Suppressor macrophage treated with lipopolysaccharide for 1 hour (primary cell): ENCODE results near the gene TBX2.
A peak's percentile ranks its signal among the peaks of the same experiment; 100 is the strongest.
"Not testable (repeated sequence)": the region's sequence is repeated elsewhere in the genome, so short reads cannot be mapped to it uniquely, and the experiment has no call there.

Experiments
- DNase-seq, 3 donors: peaks; one replicate each; pipeline ENCODE4 v3.0.0-alpha.2; 2020 to 2022

The TBX2 gene

DNA sequence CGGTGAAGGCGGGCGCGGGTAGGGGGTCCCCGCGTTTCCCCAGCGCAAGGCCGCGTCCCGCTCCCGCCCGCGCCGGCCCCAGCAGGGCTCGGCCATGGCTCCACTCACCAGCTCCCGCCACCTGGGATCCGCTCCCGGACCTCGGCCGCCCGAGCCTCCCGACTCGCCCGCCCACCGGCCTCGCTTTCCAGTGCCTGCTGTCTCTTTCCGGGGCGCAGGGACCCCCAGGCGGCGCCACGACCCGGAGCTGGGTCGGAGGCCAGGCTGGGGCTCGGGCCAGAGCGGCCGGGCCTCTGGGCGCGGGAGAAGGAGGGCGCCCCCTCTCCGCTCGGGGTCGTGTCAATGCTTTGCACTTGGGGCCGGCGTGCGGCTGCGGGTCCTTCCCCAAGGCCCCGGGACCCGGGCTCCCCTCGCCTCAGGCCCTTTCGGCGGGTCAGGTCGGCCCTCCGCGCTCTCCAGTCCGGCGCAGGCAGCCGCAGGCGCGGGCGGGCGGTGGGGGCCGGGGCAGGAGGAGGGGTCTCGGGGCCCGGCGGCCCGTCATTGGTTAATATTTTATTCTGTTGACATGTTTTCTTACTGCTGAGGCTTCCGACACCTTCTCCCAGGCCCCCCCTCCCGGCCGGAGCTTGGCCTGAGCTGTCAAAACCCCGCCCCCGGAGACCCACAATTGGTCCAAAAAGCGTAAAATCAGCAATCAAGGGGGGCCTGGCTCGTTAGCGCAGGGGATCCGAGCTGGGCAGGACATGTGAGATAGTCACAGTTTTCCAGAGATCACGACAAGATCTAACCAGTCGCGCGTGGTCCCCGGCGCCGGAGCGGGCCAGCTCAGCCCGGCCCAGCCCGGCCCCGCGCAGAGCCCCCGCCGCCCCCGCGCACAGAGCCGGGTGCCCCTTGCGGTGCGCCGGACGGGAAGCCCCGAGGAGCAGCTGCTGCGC, at the start of gene TBX2:
TSS of gene TBX2 (plus strand) at position 713 of the 935 bp plus-strand sequence. CDS start 334 bp downstream, outside the sequence.
- DNase-seq: peak in 1 of 3 donors; percentile 38

DNA sequence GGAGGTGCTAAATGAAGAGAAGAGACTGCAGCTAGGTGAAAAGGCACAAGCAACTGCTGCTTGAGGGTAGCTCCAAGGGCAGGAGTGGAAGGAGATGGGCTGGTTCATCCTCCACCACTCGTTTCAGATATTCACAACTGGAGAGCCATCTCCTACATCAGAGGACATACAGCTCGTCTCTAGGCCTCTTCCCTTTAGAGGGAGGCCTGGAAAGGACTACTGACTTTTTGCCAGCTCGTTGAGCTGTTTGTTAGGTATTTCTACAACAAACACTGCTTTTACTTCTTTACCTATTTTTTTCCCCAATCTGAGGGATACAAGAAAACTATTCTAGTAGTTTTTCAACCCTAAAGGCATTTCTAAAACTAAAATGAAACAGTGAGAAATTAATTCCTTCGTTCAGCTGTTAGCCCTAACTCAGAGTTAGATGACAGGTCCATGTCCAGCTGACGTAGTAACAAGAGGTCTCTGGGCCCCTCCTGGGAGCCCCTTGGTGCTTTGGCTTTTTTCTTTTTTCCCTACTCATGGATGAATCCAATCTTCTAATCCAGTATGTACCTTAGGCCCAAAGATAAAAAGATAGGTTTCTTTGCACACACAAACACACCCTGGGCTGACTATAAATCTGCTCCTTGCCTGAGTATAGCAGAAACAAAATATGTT, 47.8 kb upstream of the TBX2 start:
- DNase-seq: no peak

DNA sequence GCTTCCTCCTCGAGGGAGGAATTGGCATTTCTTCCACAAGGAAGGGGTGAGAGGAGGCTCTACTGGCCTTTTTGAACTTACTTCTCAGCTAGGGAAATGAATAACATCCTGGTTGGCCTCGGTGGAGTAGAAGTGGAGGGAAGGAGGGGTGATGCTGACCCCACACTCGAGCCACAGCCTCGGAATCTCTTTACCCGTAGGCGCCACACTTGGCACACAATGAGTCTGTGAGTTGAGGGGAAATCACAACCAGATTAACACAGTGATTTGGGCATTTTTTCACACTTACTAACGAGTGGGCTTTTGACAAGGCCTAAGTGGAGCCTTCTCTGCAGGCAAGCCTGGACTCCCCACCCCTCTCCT, 47.3 kb upstream of the TBX2 start:
- DNase-seq: no peak

DNA sequence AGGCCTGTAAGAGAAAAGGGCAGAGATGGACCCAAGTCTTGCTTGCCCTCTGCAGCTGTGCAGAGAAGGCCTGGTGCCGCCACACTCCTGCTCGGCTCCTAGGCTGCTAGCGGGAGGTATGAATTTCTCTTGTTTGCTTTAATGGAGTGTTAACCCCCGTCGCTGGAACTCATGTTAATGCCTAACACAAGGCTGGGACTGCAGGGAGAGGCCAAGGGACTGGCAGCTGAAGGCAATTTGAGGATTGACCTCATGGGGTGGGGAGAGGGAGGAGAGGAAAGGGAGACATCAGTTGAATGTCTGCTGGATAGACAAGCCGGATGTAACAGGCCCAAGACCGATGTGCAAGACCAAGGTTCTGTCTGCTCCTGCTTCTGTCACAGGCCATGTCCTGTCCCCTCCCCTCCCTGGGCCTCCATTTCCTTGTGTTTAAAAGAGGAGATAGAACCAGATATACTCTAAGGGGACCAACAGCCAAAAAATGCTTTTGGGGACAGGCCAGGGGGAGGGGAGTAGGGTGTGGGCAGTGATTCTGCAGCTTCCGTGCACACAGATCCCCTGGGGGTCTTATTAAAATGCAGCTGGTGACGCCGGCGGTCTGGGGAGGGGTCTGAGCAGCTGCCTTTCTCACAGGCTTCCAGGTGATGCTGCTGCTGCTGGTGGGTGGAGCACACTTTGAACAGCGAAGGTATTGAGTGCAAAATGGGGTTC, 46.7 kb upstream of the TBX2 start:
- no peak for DNase-seq

DNA sequence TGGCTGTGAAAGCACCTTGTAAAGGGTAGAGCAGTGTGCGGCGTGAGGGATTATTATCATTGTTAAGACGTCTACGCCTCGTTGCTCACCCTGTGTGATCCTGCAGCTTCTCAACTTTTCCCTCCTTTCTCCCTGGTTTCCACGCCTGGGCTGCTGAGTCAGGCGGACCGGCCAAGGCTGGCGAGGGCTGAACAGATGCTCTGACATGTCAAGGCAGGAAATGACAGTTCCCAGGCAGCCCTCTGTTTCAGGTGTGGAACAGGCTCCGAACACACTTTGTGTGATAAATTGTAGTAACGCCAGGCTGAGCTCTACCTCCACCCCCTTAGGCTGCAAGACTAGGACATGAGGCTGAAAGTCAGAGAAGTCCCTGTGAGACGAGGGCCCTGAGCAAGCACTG, 46.0 kb upstream of the TBX2 start:
- DNase-seq: no peak

DNA sequence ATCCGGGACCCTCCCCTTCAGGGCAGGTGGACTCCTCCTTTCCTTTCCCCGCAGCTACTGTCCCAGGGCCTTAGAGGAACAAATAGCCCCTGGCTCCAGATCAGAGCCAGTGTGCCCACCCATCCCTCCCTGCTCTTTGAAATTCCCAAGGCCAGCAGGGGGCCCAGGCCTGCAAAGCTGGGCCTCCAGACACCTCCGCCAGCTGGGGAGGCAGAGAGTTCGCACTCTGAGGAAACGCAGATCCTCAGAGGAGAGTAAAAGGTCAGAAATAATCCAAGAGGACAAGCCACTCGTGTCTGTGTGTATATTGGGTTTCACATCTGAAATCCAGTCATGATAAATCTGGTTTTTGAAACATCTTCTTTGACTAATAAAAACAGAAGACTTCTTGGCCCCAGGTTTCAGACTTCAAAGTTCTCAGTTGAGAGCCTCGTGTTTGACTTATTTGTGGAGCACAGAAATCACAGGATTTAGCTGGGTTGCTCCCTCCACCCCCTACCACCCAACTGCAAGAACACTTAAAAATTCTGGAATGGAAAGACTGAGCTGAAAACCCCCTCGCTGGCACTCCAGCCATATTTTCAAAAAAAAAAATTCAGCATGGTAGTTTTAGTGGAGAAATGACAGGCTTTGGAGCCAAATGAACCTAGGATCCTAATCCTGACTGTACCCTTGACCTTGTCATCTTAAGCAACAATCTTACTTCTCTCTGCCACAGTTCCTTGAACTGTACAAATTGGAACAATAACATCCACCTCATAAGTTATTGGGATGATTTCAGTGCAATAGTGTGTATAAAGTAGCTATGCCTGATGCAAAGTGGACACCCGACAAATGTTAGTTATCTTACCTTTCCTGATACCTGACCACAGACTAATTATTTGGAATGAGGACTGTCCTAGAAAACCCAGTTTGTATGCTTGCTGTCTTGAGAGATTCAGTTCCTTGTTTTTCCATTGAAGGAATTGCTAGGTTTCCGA, 44.5 kb upstream of the TBX2 start:
- no peak for DNase-seq

DNA sequence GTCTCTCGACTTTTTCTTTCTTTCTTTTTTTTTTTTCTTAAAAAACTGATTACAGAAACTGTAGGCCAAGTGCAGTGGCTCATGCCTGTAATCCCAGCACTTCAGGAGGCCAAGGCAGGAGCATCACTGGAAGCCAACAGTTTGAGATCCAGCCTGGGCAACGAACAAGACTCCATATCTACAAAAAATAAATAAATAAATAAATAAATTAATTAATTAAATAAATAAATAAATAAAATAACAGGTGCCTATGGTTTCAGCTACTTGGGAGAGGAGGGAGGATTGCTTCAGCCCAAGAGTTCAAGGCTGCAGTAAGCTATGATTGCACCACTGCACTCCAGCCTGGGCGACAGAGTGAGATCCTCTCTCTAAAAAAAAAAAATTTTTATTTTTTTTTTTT, 42.6 kb upstream of the TBX2 start:
- not testable (repeated sequence) for DNase-seq

DNA sequence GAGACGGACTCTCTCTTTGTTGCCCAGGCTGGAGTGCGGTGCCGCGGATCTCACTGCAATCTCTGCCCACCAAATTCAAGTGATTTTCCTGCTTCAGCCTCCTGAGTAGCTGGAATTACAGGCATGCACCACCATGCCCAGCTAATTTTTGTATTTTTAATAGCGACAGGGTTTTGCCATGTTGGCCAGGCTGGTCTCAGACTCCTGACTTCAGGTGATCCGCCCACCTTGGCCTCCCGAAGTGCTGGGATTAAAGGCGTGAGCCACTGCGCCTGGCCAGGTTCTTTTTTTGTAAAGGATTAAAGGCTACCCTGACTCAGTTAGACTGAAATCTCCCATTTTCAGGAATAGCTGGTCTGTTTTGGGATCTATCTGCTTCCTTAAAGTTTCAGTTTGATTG, 40.1 kb upstream of the TBX2 start:
- not testable (repeated sequence) for DNase-seq

DNA sequence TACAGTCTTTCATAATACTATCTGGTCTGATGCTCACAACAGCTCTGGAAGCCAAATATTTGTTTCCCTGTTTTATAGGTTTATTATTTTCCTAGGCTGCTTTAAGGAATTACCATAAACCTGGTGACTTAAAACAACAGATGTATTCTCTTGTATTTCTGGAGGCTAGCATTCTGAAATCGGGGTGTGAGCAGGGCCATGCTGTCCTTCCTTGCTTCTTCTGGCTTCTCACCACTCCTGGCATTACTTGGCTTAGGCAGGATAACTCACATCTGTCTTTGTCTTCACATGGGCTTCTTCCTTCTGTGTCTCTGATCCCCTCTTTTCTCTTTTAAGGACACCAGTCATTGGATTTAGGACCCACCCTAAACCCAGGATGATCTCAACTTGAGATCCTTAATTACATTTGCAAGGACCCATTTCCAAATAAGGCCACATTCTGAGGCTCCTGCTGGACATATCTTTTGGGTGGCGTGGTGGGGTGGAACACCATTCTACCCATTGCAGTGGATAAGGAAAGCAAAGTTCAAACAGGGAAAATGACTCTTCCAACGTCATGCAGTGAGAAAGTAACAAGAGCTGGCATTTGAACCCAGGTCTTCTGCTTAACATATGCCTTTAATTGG, 39.2 kb upstream of the TBX2 start:
- no peak for DNase-seq

DNA sequence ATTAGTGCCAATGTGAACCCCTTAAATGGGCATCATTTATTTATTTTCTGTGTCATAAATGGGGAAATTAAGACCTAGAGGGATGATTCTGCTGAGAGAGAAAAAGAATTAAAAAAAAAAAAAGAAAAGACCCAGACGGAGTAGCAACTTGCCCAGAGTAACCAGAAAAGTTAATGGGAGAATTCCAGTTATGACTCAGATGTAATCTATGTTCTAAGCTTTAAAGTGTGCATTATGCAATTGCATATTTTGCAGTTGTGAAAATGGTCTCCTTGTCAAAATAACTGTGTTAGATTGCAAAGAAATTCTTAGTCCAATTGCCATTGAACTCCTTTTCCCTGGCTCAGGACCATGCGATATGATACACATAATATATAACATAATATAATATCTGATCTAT, 38.6 kb upstream of the TBX2 start:
- DNase-seq: no peak

DNA sequence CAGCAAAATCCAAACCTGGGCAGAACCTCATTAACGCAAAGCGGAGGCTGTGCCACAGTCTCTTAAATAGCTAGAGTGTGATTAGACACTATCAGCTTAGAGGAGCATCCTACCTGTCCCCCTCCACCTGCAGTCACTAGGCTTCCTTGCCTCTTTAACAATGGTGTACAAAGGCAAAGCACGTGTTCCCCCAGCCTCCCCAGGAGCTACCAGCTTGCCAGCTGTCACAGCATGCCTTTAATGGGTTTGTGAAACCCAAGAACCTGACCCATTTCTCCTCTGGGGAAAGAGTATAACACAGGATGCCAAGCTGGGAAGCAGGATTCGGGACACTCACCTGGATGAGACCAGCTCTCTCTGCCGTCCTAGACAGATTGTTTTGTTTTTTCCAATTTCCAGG, 37.2 kb upstream of the TBX2 start:
- no peak for DNase-seq

DNA sequence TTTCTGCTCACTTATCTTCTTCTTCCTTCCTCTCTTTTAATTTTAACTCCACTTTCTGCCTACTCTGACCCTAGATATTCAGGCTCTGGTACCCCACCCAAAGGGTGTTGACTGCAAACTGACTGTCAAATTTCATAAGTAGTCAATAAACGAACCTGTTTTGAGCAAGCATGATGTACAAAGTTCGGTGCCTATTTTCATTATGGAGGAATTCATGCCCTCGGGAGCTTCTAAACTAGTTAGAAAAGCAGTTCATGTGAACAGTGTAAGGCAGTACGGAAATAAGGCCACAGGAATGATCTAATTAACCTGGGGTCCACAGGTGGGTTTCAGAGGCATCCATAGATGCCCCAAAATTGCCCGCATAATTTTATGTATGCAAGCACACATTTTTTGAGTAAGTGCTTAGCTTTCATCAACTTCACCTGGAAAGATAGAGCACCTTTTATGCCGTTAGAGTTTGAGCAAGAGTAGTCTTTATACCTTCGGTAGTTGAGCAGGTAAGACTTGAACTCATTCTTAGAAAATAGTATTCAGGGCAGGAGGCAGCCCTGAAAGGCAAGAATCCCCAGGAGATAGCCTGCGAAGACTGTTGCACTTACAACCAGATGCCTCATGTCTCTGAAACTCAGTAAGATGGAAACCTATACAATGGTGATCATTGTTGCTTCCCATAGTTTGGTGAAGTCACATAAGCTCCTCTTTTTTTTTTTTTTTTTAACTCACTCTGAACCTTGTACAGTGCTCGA, 36.6 kb upstream of the TBX2 start:
- DNase-seq: no peak

DNA sequence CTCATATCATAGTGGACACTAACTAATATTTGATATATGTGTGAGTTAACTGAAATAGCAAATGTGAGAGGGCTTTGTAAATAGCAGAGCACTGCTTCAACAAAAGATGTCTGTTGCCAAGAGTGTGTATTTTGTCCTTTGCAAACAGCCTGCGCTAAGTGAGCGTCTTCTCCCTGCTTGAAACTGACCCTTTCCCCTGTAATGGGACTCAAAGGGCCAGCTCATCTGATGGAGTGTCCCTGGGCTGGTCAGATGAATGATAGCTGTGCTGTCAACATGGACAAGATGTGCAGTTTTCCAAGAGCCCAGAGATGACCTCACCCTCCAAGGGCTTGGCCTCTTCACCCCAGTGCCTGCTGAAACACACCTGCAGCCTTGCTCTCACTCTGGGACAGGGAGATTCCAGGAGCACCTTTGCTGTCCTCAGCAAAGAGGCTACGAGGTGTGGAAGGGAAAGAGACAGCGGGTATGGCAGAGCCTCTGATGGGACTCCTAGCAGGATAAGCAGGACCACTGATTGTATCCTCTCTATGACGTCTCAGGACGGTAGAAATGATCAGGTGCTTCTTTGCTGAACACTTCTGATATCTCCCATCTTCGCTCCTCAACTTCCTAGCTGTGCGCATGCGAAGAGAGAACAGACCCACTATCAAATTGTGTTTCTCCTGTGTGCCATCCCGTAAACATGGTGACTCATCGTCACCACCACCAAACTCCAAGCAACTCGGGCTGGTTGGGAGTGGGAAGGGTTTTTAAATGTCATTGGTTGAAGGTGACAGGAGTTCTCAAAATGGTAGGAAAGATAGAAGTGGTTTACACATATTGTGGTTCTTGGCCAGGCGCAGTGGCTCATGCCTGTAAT, 35.8 kb upstream of the TBX2 start:
- no peak for DNase-seq

DNA sequence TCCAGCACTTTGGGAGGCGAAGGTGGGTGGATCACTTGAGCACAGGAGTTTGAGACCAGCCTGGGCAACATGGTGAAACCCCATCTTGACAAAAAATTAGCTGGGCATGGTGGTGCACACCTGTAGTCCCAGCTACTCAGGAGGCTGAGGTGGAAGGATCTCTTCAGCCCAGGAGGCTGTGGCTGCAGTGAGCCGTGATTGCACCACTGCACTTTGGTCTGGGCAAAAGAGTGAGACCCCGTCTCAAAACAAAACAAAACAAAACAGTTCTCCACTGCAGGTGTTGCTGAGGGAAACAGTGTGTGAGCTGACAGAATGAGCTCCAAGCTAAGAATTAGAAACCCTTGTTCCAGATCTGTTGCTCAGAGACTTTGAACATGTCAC, 35.2 kb upstream of the TBX2 start:
- DNase-seq: no peak

DNA sequence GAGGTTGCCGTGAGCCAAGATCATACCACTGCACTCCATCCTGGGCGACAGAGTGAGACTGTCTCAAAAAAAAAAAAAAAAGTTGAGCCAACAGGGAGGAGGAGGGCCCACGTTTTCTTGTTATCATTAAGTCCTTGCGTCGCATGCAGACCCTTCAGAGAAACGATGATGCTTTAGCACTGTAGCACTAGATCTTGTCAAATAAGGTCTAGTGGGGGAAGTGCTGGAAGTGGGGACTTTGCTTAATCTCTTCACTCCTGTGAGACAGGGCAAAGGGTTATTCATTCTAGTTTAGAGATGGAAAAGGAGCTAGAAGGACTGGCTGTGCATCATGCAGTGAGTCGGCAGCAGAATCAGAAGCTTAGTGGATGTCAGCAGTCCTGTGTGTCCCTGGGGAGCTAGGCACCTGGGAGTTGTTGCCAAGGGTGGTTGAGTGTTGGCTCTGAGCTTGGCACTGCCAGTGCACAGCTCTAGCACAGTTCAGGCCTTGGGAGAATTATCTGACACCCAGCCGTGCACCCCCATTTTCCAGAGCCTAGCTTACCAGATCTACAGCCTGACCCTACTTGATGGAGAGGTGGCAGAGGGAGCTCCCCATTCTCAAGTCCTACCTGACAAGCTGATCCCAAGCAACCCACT, 33.4 kb upstream of the TBX2 start:
- no peak for DNase-seq

DNA sequence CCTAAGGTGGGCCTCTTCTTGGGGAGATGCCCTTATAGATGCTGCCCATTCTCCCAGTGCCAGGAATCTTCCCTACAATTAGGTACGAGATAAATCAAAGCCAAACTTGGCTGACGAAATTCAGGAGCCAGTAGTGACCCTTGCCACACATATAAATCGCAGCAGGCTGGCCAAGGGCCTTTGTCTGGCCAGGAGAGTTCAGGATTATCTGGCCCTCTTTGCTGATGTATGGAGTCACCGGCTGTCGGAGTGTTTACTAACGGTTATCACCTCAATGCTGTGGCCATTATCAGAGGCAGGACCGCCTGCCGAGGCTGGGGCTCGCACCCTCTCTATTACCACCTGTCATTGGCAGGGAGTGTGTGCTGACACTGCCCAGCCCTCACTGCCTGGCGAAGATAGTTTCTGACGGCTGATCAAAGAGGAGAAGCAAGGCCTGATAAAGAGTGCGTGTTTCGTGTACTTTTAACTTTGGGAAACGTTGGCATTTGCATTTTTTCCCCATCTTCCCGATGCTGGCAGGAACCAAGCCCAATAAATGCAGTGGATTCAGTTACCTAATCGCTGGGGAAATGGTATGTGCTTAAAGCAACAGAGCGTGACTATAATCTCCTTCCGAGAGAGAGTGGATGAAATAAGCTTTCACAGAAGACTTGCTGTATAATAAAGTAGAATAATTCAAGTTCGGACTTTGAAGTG, 32.8 kb upstream of the TBX2 start:
- no peak for DNase-seq

DNA sequence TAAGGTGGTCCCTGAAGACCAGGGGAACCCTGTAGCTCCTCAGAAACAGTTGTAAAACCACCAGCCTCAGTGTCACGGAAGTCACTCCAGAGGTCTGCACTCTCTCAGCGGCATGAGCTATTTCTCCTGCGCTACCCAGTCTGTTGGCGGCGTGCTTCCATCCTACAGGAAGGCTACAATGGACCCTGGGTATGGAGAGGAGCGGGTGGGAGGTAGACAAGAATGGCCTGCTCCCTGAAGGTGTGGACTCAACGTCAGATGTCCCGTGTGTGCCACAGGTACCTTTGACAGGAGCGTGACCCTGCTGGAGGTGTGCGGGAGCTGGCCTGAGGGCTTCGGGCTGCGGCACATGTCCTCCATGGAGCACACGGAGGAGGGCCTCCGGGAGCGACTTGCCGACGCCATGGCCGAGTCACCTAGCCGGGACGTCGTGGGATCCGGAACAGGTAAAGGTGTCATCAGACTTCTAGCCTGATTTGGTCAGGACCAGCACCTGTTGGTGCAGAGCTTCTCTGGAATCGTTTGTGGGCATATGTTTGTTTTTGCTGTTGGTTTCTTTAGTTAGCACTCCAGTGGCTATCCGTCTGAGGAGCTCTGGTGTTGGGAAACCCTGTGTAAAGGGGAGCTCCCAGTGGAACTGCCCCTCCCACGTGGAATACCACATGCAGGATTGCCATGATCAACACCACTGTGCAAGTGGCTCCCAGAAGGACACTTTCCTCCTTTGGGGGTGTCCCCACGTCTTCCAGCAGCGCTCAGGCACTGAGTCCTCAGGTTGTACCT, 31.4 kb upstream of the TBX2 start:
- DNase-seq: no peak

DNA sequence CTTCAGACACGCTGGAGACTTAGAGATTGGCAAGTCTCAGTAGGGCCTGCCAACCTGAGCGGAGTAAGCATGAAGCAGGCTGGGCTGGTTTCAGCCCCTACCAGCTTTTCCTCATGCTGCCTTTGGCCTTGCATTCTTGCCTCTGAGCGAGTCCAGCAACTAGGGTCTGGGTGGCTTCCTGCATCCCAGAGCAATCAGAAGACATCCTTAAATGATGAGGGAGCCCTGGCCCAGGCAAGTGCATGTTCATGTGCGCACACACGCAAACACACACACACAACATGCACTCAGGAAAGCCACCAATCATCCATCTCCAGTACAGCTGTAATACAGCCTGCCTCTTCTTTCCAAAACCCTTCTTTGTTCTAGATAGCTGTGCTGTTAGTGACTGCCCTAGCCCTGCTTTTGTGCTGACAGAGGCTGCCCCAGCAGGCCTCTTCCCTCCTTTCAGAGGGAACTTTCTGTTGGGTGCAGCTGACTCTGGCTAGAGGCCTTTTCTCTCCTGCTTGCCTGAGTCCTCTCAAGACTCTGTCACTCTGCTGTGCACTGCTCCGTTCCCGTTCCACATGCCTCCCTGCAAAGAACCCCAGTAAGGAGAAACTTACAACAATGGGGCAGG, 30.7 kb upstream of the TBX2 start:
- no peak for DNase-seq
